D341Med (cell line): ENCODE measurements around the gene CCL15.

Source experiments
- DNase-seq: peaks from one replicate; pipeline ENCODE4 v3.0.0; 2012; ENCODE audit warnings: low spot score

The CCL15 gene

GRCh38 chr17:35991075-35991474 lies 10.3 kb downstream of the CCL15 start:
- no peak for DNase-seq

DNA sequence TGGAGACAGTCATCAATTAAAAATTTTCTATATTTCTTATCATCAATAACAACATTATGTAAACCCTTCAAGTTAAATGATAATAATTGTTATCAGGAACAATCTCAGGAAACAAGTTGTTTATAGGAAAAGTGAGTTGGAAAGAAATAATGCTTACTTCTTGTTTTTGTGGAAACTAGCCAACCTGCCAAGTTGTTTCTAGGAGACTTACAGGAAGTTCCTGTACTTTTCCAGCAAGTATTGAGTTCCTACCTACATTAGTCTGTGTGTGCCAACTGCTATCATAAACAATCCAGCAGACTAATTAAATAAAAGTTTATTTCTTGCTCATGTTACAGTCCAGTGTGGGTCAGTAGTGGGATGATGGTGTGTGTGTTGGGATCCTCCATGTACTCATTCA lies 13.2 kb downstream of the CCL15 start:
- DNase-seq: no peak

DNA sequence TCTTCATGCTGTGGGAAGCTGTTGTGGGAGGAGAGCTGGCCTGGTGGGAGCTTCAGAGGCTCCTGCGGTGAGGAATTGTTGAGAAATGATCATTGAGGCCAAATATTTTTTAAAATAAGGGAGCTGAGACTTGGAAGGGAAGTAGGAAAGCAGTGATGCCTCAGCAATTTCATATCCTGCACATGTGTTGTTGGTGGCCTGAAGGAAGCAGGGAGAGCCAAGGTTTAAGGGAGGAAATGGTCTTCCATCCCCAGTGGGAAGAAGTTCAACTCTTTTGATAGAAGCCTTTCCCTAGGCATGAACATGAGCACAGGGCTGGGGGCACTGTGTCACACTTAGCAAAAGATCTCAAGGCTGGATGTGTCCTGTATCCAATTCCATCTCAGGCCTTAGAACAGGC lies 14.7 kb downstream of the CCL15 start, which contains the start of gene CCL14:
Gene CCL14 (minus strand): TSS at position 87 of the 400 bp plus-strand sequence. CDS start 80 bp downstream, at position 7.
- no peak for DNase-seq

DNA sequence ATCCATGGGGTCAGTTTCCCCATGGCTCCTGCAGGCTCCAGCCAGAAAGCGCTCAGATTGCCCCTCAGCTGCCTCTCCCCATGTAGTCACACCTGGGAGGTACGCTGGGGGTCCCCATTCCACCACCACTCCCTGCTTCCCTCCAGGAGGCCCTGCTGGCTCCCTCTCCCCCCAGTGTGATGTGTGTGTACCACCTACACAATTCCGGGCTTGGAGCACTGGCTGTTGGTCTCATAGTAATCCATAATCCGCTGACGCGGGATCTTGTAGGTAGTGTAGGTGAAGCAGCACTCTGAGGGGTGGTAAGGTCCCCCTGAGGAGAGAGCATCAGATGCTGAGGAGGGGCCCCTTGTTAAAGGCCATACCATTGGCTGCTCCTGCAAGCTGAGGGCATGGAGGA lies 17.2 kb downstream of the CCL15 start:
- DNase-seq: no peak

DNA sequence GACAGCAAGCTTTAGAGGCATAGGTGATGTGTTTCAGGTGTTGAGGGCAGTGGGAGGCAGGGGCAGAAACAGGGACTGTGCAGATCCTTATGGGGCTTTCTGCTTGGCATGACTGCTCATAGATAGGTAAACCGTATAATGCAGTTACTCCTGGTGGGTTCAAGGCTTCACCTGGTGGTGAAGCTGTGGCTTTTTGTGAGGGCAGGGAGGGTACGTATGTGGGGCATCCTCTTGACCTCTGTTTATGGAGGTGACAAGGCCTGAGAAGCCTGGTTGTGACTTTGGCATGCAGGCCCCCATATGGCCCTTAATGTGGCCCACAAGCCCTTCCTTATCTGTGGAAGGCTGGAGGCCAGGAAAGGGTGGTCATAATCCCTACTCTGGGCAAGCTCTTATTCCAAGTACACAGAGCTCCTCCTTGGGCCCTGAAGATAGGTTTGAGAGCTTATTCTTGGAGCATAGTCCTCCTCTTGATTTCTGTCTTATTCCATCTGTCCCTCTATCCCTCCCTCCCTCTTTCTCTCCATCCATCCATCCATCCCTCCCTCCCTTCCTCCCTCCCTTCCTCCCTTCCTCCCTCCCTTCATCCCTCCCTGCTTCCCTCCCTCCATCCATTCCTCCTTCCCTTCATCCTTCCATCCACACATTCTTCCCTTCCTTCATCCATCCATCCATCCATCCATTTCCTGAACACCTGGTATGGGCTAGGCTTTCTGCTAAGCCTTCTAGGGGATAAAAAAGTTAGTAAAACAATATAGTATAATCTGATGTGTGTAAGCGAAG lies 18.8 kb downstream of the CCL15 start:
- no peak for DNase-seq

DNA sequence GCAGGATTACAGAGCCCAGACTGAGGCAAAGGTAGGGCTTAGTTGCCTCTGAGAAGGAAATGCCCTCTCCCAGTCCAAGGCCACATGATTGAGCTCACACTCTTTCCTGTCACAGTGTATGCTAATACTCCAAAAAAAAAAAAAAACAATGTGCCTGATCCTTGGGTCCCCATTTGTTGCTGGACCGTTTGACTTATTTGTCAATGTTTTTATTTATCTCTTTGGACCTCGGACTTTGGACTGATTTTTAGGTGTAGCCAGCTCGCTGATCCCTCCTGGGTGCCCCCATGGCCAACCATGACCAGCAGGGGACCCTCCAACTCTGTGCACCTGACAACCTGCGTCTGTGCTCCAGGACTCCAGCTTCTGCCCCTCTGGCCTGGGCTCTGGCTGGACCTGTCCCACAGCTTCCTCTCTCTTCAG lies 19.4 kb downstream of the CCL15 start:
- peak; percentile 43 for DNase-seq

GRCh38 chr17:35981246-35981645 lies 20.1 kb downstream of the CCL15 start, which contains the start of gene CCL16:
Gene CCL16 (minus strand): TSS chr17:35981497. CDS start chr17:35981420, 77 bp downstream.
- peak; percentile 24 for DNase-seq

GRCh38 chr17:35978346-35978745 lies 23.0 kb downstream of the CCL15 start:
- no peak for DNase-seq

- no peak for DNase-seq
These were observed 23.8 kb downstream of the CCL15 start for GRCh38 chr17:35977509-35977908.

GRCh38 chr17:35973333-35974260 lies 27.8 kb downstream of the CCL15 start:
- DNase-seq: no peak

DNA sequence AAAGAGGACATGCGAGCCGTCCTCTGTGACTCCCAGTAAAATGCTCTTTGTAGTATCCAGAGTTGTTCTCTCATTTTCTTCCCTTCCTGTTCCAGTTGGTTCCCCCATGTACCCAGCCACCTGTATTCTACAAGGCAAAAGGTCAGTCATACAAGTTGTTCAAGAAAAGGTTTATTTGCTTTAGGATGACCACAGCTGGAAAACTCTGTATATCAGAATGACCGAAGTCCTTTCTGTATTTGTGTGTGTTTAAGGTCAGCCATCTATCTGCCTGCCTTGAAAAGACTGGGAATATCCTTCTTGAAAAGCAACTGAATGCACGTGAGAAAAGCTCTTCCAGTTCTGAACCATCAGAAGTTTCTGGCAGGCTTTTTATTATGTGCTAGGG lies 28.4 kb downstream of the CCL15 start:
- no peak for DNase-seq

GRCh38 chr17:35972535-35972934 lies 28.8 kb downstream of the CCL15 start:
- no peak for DNase-seq

DNA sequence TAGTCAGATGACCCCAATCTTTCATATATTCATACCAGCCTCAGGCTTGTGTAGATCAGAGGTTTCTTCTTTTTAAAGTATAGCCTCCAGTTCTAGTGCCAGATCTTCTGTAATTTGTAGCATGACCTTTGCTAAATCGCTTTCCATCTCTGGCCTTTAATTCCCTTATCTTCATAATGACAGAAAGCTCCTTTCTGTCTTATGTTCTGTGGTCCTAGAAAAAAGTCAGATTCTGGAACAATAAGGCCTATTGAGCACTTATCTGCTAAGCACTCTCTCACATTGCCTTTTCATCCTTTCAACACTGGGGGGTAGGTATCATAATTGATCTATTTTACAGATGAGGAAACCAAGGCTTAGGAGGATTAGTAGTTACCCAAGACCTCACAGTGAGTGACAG lies 29.3 kb downstream of the CCL15 start:
- DNase-seq: no peak

DNA sequence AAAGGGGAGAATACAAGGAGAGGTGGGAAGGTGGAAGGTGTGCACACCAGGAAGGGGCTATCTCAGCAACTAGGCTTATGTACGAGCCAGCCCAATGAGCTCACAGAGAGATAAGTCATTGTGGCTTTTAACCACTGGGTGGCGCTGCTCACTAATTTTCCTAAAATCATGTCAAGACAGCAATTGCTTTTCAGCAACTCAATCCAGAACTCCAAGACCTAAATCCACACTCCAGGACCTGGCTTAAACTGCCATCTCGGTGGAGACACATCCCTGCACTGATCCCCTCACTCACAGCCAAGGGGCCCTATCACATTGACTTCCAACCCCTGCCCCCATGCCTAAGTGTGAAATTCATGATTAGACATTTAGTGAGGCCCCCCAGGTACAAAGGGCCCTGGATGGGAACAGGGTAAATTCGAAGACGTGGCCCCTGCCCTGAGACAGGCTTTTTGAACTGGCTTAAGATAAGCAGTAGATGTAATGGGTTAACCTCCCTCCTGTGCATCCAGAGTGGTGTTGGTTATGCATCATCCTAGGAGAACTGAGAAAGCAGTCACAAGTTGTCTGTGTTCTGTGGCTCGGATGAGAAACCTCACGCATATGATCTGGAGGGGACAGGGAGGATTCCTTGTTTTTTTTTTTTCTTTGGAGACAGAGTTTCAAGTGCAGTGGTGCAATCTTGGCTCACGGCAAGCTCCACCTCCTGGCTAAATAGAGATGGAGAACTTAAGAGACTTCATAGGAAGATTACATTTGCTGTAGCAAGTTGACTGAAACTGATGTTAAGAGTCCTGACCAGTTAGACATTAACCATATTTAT lies 31.6 kb downstream of the CCL15 start:
- DNase-seq: peak; percentile 82

GRCh38 chr17:35968520-35969054 lies 32.8 kb downstream of the CCL15 start:
- DNase-seq: no peak

GRCh38 chr17:35965272-35965671 lies 36.1 kb downstream of the CCL15 start:
- no peak for DNase-seq

- DNase-seq: no peak
These were observed 37.7 kb downstream of the CCL15 start for GRCh38 chr17:35963663-35964062.

- no peak for DNase-seq
These were observed 47.6 kb downstream of the CCL15 start for GRCh38 chr17:35953720-35954119.

GRCh38 chr17:35949401-35949800 lies 52.0 kb downstream of the CCL15 start:
- DNase-seq: no peak

DNA sequence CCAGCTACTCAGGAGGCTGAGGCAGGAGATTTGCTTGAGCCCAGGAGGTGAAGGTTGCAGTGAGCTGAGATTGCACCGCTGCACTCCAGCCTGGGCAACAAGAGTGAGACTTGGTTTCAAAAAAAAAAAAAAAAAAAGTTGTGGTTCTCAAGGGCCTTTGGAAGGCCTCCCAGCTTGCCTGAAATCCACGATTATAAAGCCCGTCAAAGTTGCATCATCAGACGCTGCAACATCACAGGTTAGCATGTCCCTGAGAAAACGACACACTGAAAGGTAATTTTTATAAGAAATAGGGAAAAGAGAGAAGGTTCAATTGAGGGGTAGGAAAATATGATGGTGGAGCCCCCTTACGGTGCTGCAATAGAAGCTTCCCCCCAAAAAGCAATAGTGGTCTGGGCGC lies 53.3 kb downstream of the CCL15 start:
- no peak for DNase-seq
